HCT116 (cell line): Measurements from ENCODE around the gene ZDHHC22.

Experiments
- ATF3 ChIP-seq: IDR thresholded peaks from 2 replicates; pipeline ENCODE4 v1.6.1; 2012
- CTCF ChIP-seq, 3 experiments: fragments of 200-600 bp in 1 of 3; sonication (generic) in 1 of 3; IDR thresholded peaks in 2 of 3; conservative IDR thresholded peaks in 1 of 3; 2 replicates each; pipeline ENCODE4 v1.5.1; 2012 to 2017; ENCODE audit warnings: low read depth in 2 of 3, low read length in 2 of 3, antibody characterized with exemption in 1 of 3, borderline replicate concordance in 1 of 3, control low read depth in 1 of 3, mild to moderate bottlenecking in 1 of 3, mixed read lengths in 1 of 3, mixed run types in 1 of 3, moderate library complexity in 1 of 3; ENCODE audit not compliant: insufficient read depth in 1 of 3
- EZH2 ChIP-seq: fragments of 200-600 bp; sonication (generic); IDR thresholded peaks from 2 replicates; pipeline ENCODE4 v1.6.1; 2017; ENCODE audit warnings: antibody characterized with exemption, mixed run types
- EZH2phosphoT487 ChIP-seq: fragments of 200-600 bp; IDR thresholded peaks from 2 replicates; pipeline ENCODE4 v1.6.1; 2018; ENCODE audit warnings: antibody characterized with exemption, borderline replicate concordance
- FOSL1 ChIP-seq: IDR thresholded peaks from 2 replicates; pipeline ENCODE4 v1.6.1; 2012; ENCODE audit warnings: low read depth
- JUND ChIP-seq: IDR thresholded peaks from 2 replicates; pipeline ENCODE4 v1.6.1; 2012
- POLR2A ChIP-seq: IDR thresholded peaks from 2 replicates; pipeline ENCODE4 v1.7.0; 2011; ENCODE audit warnings: borderline replicate concordance; ENCODE audit not compliant: insufficient read depth, insufficient read length; ENCODE audit errors: extremely low read depth
- POLR2AphosphoS5 ChIP-seq: IDR thresholded peaks from 2 replicates; pipeline ENCODE4 v1.6.1; 2011; ENCODE audit warnings: mild to moderate bottlenecking, low read depth, low read length, moderate library complexity
- RAD21 ChIP-seq: IDR thresholded peaks from 2 replicates; pipeline ENCODE4 v1.6.1; 2012; ENCODE audit warnings: low read depth, mild to moderate bottlenecking
- REST ChIP-seq: IDR thresholded peaks from 2 replicates; pipeline ENCODE4 v1.6.1; 2012; ENCODE audit warnings: low read depth
- TCF7L2 ChIP-seq: IDR thresholded peaks from 2 replicates; pipeline ENCODE4 v1.7.0; 2011; ENCODE audit warnings: borderline replicate concordance, inconsistent platforms; ENCODE audit not compliant: insufficient read depth, insufficient read length; ENCODE audit errors: extremely low read depth
- ZNF274 ChIP-seq: fragments of 200-500 bp; sonication (Bioruptor generic); IDR thresholded peaks from 2 replicates; pipeline ENCODE4 v1.6.1; 2014; ENCODE audit warnings: mild to moderate bottlenecking, low read depth, low read length, inconsistent platforms

GRCh38 chr14:77126461-77126990 lies 15.1 kb downstream of the ZDHHC22 start:
- TF ChIP-seq RAD21, result no peak
- TF ChIP-seq REST, result no peak
- TF ChIP-seq CTCF (IDR thresholded peaks at IDR 0.05 in 2 of 3, conservative IDR thresholded peaks at IDR 0.05 in 1 of 3; ENCODE audit: borderline replicate concordance in 1 of 3, insufficient read depth in 1 of 3, low read depth in 2 of 3, low read length in 2 of 3), result no peak
- TF ChIP-seq EZH2phosphoT487, result no peak
- no peak for TF ChIP-seq ZNF274
- TF ChIP-seq EZH2, result no peak
- TF ChIP-seq JUND, result no peak
- no peak for TF ChIP-seq TCF7L2
- TF ChIP-seq ATF3, result no peak
- no peak for TF ChIP-seq POLR2A
- TF ChIP-seq POLR2AphosphoS5, result no peak
- no peak for TF ChIP-seq FOSL1
